NCI-H1930 (cell line): ENCODE measurements around the gene ZBED6.

ENCODE experiments used
- DNase-seq, 2 experiments: peaks; one replicate each; lab custom pipeline; 2025; lab: John Stamatoyannopoulos, UW

ZBED6 gene

DNA sequence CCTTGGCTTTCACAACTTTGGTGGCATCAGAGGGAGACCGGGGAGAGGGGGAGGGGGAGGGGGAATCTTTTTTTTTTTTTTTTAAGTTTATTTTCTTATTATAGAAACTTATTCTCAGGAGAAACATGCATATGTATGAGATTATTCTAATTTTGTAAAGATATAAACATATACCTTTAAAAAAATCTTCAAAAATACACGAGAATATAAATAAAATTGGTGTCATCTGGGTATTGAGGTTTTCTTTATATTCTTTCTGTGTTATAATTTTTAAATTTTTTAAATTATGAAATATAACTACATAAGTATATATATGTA lies 47.1 kb downstream of the ZBED6 start:
- DNase-seq: no peak

DNA sequence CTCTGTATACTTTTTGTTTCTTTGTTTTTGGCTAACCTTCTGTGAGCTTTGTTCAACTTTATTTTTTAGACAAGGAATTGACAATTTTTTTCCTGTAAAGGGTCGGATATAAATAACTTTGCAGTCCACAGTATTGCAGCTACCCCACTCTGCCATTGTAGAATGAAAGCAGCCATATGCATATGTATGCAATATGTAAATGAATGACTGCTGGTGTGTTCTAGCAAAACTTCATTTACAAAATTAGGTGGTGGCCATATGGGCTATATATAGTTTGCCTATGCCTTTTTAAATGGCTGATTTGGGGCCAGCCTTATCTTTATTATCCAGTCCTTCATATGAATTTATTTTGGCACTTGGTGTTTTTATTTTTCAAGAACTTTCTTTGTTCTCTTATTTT lies 48.0 kb downstream of the ZBED6 start:
- DNase-seq: no peak
